ENCODE data around the gene MARCKSL1.
A peak's percentile ranks its signal among the peaks of the same experiment; 100 is the strongest.
"Not testable (repeated sequence)": the region's sequence is repeated elsewhere in the genome, so short reads cannot be mapped to it uniquely, and the experiment has no call there.

Gene MARCKSL1, protein sequence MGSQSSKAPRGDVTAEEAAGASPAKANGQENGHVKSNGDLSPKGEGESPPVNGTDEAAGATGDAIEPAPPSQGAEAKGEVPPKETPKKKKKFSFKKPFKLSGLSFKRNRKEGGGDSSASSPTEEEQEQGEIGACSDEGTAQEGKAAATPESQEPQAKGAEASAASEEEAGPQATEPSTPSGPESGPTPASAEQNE

DNA sequence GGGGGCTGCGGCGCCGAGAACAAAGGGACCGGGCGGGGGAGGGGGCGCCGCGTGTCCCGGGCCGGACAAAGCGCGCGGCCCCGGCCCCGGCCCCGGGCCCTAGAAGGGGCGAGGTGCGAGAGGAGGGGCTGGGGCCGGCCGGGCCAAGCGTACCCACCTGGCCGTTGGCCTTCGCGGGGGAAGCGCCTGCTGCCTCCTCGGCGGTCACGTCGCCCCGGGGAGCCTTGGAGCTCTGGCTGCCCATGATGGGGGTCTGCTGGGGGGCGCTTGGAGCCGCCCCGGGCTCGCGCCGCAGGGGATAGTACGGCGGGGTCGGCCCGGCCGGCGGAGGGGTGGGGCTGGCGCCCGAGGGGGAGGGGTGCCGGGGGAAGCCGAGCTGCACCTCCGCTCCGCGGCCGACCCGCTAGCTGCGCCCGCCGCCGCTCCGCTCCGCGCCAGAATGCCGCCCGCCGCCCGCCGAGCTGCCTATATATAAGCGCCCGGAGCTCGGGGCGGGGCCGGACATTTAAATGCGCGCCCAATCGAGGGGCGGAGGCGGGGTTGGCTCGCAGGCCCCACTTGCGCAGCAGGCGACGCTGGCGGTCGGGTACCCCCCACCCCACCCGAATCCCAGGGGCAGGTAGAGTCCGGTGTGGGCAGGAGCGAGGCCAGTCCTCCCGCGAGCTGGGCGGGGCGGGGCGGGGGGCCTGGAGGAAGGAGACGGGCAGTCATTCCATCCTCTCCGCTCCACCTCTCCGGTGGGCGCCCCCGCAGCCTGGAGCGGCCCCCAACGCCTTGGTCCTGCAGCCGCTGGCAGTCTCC is at the start of gene MARCKSL1:
Gene MARCKSL1, minus strand, starts transcription at position 444 of the 801 bp plus-strand sequence. Its CDS starts 200 bp downstream, at position 244.
- peak; percentile 80 to 83 for DNase-seq (ENCODE audit: low read depth in 1 of 2, low spot score in 1 of 2)

DNA sequence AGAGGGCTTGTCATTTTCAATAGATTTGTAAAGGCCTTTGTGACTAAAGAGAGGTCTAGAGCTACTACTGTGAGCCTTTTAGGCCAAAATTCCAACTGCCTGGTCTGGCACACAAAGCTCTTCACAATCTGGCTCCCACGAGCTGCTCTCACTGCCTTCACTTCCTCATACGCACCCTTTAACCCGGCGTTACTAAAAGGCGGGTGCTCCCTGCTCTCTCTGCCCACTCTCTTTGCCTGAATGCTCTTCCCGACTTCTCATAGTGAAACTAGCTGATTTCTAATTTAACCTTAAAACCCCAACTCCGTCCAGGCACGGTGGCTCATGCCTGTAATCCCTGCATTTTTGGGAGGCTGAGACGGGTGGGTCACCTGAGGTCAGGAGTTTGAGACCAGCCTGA is 44.0 kb upstream of the MARCKSL1 start:
- no peak for DNase-seq (ENCODE audit: low read depth in 1 of 2, low spot score in 1 of 2)

DNA sequence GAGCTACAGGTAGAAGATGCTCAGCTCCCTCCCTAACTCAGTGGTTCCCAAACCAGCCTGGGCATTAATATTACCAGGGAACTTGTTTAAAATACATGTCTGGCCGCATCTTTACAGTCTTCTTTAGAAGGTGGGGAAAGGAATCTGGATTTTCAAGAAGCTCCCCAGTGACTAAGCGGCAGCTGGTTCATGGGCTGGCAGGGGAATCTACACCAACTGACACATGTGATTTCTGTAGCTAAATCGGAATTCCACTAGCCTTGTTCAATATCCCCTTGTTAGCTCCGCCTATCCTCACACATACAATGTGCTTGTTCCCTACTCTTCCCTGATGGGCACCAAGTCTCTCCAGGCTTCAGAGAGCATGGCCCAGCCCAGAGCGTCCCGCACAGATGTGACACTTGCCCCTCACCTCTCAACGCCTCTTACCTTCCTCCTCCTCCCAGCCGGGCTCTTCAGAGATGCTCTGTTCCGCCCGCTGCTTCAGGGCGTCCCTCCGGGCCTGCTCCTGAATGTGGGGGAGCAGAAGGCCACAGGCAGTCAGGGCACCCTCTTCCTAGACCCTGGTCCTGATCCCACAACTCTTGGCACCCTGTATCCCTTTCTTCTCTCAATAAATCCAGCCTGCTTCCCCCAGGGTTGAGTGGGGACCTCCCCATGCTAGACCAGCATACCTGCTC is 41.6 kb upstream of the MARCKSL1 start:
- no peak for DNase-seq (ENCODE audit: low read depth in 1 of 2, low spot score in 1 of 2)

DNA sequence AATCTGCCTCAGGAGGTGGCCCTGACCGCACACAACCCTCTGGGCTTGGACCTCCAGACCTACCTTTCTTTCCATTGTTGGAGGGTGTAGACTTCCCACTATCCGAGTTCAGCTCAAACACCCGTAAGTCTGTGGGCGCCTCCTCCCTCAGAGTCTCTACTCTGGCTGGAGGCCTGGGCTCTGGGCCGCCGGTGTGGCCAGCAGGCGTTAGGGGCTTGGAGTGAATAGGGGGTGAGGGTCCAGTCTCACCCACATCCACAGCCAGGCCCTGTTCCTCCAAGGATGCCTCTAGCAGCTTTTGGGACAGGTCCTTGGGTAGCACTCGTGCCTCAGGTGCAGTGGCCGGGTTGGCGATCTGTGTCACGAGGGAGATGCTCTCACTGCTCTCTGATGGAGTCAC is 40.2 kb upstream of the MARCKSL1 start:
- DNase-seq (ENCODE audit: low read depth in 1 of 2, low spot score in 1 of 2), result no peak

- no peak for DNase-seq (ENCODE audit: low read depth in 1 of 2, low spot score in 1 of 2)
Measured at GRCh38 chr1:32373996-32374592, 38.1 kb upstream of the MARCKSL1 start.

DNA sequence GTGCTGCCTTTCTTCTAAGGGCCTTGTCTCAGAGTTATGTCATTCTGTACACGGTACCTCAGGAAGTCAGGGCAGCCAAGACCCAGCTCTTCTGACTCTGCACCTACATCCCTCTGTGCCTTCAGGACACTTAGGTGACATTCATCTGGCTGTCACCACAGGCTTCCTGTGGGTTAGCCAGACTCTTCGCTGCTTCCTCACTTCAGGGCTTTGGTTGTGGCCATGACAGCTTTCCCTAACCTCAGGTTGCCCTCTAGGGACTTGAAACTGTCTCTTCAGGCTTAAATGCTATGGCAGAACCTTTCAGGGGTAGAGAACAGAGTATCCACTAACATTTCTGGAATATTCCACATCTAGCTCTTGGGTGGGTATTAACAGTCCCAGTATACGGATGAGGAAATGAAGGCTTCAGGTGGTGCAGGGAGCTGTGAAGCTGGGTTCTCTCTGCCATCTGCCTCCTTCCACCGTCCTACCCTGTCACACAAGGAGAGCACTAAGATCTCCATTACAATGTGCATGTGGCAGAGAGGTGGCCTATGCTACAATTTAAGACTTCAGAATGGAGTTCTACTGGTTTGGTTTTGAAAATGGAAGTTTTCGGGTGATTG is 36.2 kb upstream of the MARCKSL1 start:
- DNase-seq (ENCODE audit: low read depth in 1 of 2, low spot score in 1 of 2), result no peak

DNA sequence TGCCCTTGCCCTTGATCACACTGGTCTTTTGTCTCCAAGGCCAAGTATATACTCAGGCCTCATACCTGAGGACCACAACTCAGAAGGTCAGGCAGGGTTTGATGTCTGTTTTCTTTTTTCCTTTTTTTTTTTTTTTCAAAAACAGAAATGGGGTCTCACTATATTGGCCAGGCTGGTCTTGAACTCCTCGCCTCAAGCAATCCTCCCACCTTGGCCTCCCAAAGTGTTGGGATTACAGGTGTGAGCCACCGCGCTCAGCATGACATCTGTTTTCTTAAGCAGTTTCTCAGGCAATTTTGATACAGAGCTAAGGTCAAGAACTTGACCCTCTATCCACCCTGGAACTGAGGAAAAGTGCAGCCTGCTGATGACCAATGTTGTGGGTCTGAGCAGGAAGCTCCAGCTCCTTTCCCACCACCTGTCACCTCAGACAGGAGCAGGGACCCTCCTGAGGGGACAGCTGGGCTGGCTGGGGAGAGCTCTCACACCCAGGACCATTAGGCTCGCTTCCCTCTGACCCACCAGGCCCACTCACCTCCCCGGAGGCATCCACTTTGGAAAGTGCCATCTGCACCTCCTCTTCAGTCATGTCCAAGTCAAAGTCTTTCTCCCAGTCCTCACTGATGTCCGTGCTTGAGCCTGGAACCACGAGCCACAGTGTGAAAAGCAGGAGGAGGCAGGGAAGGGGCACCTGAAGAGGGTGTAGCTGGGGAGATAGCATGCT is 32.0 kb upstream of the MARCKSL1 start:
- no peak for DNase-seq (ENCODE audit: low read depth in 1 of 2, low spot score in 1 of 2)

- no peak for DNase-seq (ENCODE audit: low read depth in 1 of 2, low spot score in 1 of 2)
Measured at GRCh38 chr1:32365445-32365844, 29.4 kb upstream of the MARCKSL1 start.

GRCh38 chr1:32364836-32365235 is 28.8 kb upstream of the MARCKSL1 start:
- DNase-seq (ENCODE audit: low read depth in 1 of 2, low spot score in 1 of 2), result no peak

GRCh38 chr1:32363713-32364112 is 27.7 kb upstream of the MARCKSL1 start:
- DNase-seq (ENCODE audit: low read depth in 1 of 2, low spot score in 1 of 2), result no peak

GRCh38 chr1:32362474-32363313 is 26.7 kb upstream of the MARCKSL1 start, which contains the start of the genes FAM229A and TSSK3:
Gene FAM229A, minus strand, starts transcription at chr1:32362485. Its CDS starts 394 bp downstream, at chr1:32362091.
Gene TSSK3, plus strand, starts transcription at chr1:32362539. Its CDS starts 163 bp downstream, at chr1:32362702.
- no peak for DNase-seq (ENCODE audit: low read depth in 1 of 2, low spot score in 1 of 2)

DNA sequence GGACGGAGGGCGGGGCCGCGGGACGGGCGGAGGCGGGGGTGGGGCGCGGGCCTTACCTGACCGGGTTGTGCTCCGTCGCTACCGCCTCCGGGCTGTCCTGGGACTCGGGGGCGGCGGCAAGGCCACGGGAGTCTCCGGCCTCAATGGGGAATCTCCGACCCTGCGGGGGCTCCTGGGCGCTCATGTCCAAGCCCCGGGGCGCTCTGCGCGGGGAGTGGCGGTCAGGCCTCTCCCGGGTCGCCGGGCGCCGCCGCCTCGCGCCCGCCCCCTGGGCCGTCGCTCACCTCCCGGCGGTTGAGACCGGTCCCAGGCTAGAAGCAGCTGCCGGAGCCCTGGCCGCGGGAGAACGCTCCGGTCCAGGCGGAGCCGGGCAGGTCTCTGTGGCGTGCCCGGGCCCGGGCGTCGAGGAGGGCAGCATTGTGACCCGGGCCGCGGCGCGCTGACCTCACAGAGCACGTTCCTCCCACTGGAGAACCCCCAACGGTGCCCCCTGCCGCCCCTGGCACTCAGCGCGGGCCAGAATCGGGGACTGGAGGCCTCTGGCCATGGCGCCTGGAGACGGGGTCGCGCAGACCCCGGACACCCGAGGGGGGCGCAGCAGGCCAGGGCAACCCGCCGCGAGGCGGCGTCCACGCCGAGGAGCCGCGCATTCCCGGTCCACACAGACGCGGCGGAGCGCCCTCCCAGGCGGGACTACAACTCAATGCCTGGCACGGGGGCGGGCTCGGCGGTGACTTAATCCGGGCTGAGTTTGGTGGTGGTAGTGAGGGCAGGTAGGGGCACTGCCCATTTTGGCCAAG is 25.8 kb upstream of the MARCKSL1 start:
- peak in 1 of 2 donors; percentile 40 for DNase-seq (ENCODE audit: low read depth in 1 of 2, low spot score in 1 of 2)

GRCh38 chr1:32361308-32361673 is 25.3 kb upstream of the MARCKSL1 start:
- DNase-seq (ENCODE audit: low read depth in 1 of 2, low spot score in 1 of 2), result no peak

GRCh38 chr1:32358435-32358834 is 22.4 kb upstream of the MARCKSL1 start:
- no peak for DNase-seq (ENCODE audit: low read depth in 1 of 2, low spot score in 1 of 2)

DNA sequence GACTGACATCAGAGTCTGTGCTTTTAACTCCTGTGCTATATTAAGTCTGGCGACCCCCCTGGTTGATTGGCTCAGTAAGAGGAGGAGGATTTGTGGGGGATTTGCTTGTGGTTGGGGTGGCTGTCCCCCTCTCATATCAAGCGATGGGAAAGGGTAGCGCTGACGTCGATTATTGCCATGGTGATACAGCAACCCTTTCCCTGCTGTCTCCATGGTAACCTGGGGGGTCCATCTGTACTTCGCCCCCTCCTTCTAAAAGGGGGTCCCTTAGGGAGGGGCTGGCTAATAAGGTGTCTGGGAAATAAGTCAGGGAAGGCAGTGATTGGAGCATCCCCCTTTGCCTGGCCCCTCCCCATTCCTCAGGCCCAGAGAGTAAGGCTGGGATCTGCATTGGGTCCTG is 21.6 kb upstream of the MARCKSL1 start:
- no peak for DNase-seq (ENCODE audit: low read depth in 1 of 2, low spot score in 1 of 2)

DNA sequence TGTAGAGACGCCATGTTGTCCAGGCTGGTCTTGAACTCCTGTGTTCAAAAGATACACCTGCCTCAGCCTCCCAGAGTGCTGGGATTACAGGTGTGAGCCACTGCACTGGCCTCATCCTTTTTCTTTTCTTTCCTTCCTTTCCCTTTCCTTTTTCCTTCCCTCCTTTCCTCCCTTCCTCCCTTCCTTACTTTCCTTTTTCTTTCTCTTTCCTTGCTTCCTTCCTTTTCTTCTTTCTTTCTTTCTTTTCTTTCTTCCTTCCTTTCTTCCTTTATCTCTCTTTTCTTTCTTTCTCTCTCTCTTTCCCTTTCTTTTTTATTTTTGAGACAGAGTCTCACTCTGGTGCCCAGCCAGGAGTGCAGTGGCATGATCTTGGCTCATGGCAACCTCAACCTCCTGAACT is 20.4 kb upstream of the MARCKSL1 start:
- no peak for DNase-seq (ENCODE audit: low read depth in 1 of 2, low spot score in 1 of 2)

DNA sequence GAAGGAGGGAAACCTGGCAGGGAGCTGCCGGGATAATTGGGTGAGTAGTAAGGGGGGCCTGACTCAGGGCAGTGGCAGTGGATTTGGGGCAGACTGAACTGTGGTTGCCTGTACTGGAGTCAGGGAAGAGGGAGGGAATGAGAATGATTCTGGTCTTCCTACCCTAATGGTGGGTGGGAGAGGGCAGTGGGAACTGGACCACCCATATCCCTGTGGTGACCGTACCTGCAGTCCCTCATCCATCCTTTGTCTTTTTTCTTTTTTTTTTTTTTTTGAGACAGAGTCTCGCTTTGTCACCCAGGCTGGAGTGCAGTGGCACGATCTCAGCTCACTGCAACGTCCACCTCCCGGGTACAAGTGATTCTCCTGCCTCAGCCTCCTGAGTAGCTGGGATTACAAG is 19.7 kb upstream of the MARCKSL1 start:
- DNase-seq (ENCODE audit: low read depth in 1 of 2, low spot score in 1 of 2), result not testable (repeated sequence)

DNA sequence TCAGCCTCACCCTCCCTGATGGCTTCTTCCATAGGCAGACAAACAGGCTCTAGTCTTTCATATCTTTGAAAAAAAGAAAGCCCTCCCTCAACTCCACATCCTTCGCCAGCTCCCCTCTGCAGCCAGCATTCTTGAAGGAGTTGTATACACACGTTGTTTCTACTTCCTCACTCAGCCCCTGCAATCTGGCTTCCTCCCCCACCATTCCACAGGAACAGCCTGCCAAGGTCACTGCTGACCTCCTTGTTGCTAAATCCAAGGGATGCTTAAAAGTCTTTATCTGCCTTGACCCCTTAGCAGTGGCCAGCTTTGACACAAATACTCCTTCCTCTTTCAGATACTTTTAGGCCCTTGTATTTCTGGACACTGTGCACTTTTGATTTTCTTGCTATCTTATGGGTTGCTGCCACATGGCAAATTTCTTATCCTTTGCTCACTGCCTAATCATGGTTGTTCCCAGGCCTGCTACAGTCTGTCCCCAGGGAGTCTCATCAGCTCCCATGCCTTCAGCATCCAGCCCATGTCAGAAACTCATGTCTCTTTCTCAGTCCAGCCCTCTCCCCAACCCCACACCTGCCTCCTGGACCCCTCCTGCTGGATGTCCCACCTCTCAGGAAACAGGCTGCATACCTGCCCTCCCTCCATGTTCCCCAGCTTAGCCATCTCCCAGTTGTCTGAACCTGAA is 18.0 kb upstream of the MARCKSL1 start:
- no peak for DNase-seq (ENCODE audit: low read depth in 1 of 2, low spot score in 1 of 2)
